PC-9 (cell line): Measurements from ENCODE around the gene TOX3. TPM values are rescaled to one million over a fixed set of nuclear protein-coding genes. Genes with fewer than 3 reads are reported as not detected.

ENCODE experiments used
- BruUV-seq: library from RNA; stranded (reverse); fragments of 400-500 nt; replicated peaks from 2 replicates; lab custom pipeline; 2021; lab: Mats Ljungman, UMichigan
- CTCF ChIA-PET: fragments of 300-600 bp; sonication (Branson Sonifier 250); formaldehyde crosslinking; loops from one replicate; lab custom pipeline; 2022; ENCODE audit warnings: antibody characterized with exemption; lab: Charles Lee
- POLR2A ChIA-PET: fragments of 300-600 bp; sonication (Branson Sonifier 250); formaldehyde crosslinking; loops from one replicate; lab custom pipeline; 2022; ENCODE audit warnings: antibody characterized with exemption; ENCODE audit not compliant: unreplicated experiment; lab: Charles Lee
- DNase-seq, 2 experiments: peaks; one replicate each; pipeline versions ENCODE4 v3.0.0 to v3.0.0-alpha.2; 2015 to 2022; ENCODE audit warnings: mixed read lengths in 1 of 2
- H2AFZ ChIP-seq: fragments of 200-600 bp; sonication (generic); 2 replicates; pipeline ENCODE4 v1.8.1; 2017; ENCODE audit warnings: antibody characterized with exemption
- H3F3A ChIP-seq: fragments of 200-600 bp; sonication (generic); 2 replicates; pipeline ENCODE4 v1.8.1; 2017; ENCODE audit warnings: antibody characterized with exemption, mild to moderate bottlenecking, low read depth; ENCODE audit not compliant: insufficient read depth
- H3K27ac ChIP-seq: fragments of 200-600 bp; sonication (generic); 2 replicates; pipeline ENCODE4 v1.6.1; 2016; ENCODE audit warnings: mixed run types
- H3K27me3 ChIP-seq: fragments of 200-600 bp; sonication (generic); 2 replicates; pipeline ENCODE4 v1.6.1; 2016; ENCODE audit warnings: low read depth, mixed run types; ENCODE audit not compliant: insufficient read depth
- H3K36me3 ChIP-seq: fragments of 200-600 bp; sonication (generic); 2 replicates; pipeline ENCODE4 v1.6.1; 2016; ENCODE audit warnings: low read depth, mixed run types
- H3K4me1 ChIP-seq: fragments of 200-600 bp; sonication (generic); replicated peaks from 2 replicates; pipeline ENCODE4 v1.6.1; 2016; ENCODE audit warnings: mixed run types; ENCODE audit not compliant: insufficient read depth
- H3K4me2 ChIP-seq: fragments of 200-600 bp; sonication (generic); 2 replicates; pipeline ENCODE4 v1.6.1; 2017; ENCODE audit warnings: mixed run types
- H3K4me3 ChIP-seq: fragments of 200-600 bp; sonication (generic); 2 replicates; pipeline ENCODE4 v1.6.1; 2016; ENCODE audit warnings: mixed run types
- H3K79me2 ChIP-seq: fragments of 200-600 bp; sonication (generic); 2 replicates; pipeline ENCODE4 v1.6.1; 2017; ENCODE audit warnings: low read depth, mixed run types
- H3K9me2 ChIP-seq: fragments of 200-600 bp; sonication (generic); 2 replicates; pipeline ENCODE4 v1.8.1; 2017; ENCODE audit warnings: mild to moderate bottlenecking; ENCODE audit not compliant: insufficient read depth
- H3K9me3 ChIP-seq: fragments of 200-600 bp; sonication (generic); 2 replicates; pipeline ENCODE4 v1.8.1; 2016; ENCODE audit warnings: low read depth; ENCODE audit not compliant: insufficient read depth
- H4K20me1 ChIP-seq: fragments of 200-600 bp; sonication (generic); 2 replicates; pipeline ENCODE4 v1.8.1; 2017; ENCODE audit not compliant: insufficient read depth
- EZH2 ChIP-seq: fragments of 200-600 bp; sonication (generic); IDR thresholded peaks from 2 replicates; pipeline ENCODE4 v1.8.0; 2017; ENCODE audit warnings: antibody characterized with exemption, low read depth
- intact Hi-C: fragments of 100-400 bp; cut with micrococcal nuclease; formaldehyde crosslinking; loops from one replicate; pipeline ENCODE4 v1.10.0; 2022; ENCODE audit not compliant: unreplicated experiment
- total RNA-seq: library from RNA; stranded (reverse); gene quantifications from 2 replicates; pipeline ENCODE4 v1.2.3, GENCODE V29; 2021
- TF ChIP-seq, protein P1 (sequence below): fragments of 200-600 bp; sonication (generic); conservative IDR thresholded peaks from 2 replicates; pipeline ENCODE4 v1.6.1; 2017; ENCODE audit warnings: mixed run types, antibody characterized with exemption, mild to moderate bottlenecking, moderate library complexity

The TOX3 gene
- total RNA-seq, 1 experiment from 2014 or later: not detected

- POLR2A ChIA-PET: no interaction called here
- CTCF ChIA-PET: no interaction called here
Measured at GRCh38 chr16:52411011-52411410, 135.9 kb downstream of the TOX3 start.

GRCh38 chr16:52408191-52408845, 138.6 kb downstream of the TOX3 start:
- Histone ChIP-seq H3K79me2 (no peaks in the 10 kb centered on the region), H3K36me3 (no peaks in the 10 kb centered on the region), H3K9me2 (no peaks in the 10 kb centered on the region), H3K27ac (no peak overlapping the region), H3K4me3 (no peak overlapping the region), H4K20me1 (no peaks in the 10 kb centered on the region), H2AFZ (no peak overlapping the region), H3F3A (no peaks in the 10 kb centered on the region), H3K4me2 (no peak overlapping the region), H3K27me3 (no peaks in the 10 kb centered on the region), H3K4me1 (no peaks in the 10 kb centered on the region), H3K9me3 (no peaks in the 10 kb centered on the region)
- CTCF ChIA-PET: no interaction called here
- TF ChIP-seq, protein P1, sequence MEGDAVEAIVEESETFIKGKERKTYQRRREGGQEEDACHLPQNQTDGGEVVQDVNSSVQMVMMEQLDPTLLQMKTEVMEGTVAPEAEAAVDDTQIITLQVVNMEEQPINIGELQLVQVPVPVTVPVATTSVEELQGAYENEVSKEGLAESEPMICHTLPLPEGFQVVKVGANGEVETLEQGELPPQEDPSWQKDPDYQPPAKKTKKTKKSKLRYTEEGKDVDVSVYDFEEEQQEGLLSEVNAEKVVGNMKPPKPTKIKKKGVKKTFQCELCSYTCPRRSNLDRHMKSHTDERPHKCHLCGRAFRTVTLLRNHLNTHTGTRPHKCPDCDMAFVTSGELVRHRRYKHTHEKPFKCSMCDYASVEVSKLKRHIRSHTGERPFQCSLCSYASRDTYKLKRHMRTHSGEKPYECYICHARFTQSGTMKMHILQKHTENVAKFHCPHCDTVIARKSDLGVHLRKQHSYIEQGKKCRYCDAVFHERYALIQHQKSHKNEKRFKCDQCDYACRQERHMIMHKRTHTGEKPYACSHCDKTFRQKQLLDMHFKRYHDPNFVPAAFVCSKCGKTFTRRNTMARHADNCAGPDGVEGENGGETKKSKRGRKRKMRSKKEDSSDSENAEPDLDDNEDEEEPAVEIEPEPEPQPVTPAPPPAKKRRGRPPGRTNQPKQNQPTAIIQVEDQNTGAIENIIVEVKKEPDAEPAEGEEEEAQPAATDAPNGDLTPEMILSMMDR: no peak
- TF ChIP-seq EZH2: no peak
- POLR2A ChIA-PET: no interaction called here
- intact Hi-C loops: no loop called here
- no TSS peak for BruUV-seq
- no peak for DNase-seq

More at GRCh38 chr16:52411011-52411410, 135.9 kb downstream of the TOX3 start:
- H4K20me1 ChIP-seq: no peaks in the 10 kb centered on the region
- H3K36me3 ChIP-seq: no peaks in the 10 kb centered on the region
- TF ChIP-seq EZH2: no peak
- TF ChIP-seq, protein P1: no peak
- H2AFZ ChIP-seq: no peak overlapping the region
- H3K27me3 ChIP-seq: no peaks in the 10 kb centered on the region
- H3K4me3 ChIP-seq: no peak overlapping the region
- no peaks in the 10 kb centered on the region for H3K79me2 ChIP-seq
- BruUV-seq: no TSS peak
- H3K4me1 ChIP-seq: no peaks in the 10 kb centered on the region
- H3K4me2 ChIP-seq: no peak overlapping the region
- H3K9me3 ChIP-seq: no peaks in the 10 kb centered on the region
- H3K27ac ChIP-seq: no peak overlapping the region
- no peaks in the 10 kb centered on the region for H3K9me2 ChIP-seq
- no peak for DNase-seq
- intact Hi-C loops: no loop called here
- H3F3A ChIP-seq: no peaks in the 10 kb centered on the region

DNA sequence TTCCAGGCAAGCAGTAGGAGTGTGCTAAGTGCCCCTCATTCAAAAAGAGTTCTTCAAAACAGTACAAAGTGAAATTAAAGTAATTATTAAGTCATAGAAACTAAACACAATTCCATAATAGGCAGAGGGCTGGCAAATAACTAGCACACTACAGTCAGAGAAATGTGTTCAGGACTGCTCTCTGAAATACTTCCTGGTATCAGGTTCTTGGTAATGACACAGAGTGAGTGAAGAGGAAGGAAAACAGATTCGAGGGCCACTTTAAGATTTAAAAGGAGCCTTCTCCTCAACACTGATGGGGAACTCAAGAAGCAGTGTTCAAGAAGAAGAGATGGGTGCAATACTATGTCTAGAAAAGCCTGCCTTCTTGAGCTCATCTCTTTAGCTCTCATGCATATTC, 139.2 kb downstream of the TOX3 start:
- no peaks in the 10 kb centered on the region for H3K79me2 ChIP-seq
- intact Hi-C loops: no loop called here
- no peak overlapping the region for H3K4me2 ChIP-seq
- no peak overlapping the region for H3K4me3 ChIP-seq
- no peak overlapping the region for H2AFZ ChIP-seq
- no peaks in the 10 kb centered on the region for H3K9me2 ChIP-seq
- TF ChIP-seq EZH2: no peak
- TF ChIP-seq, protein P1: no peak
- BruUV-seq: no TSS peak
- H3F3A ChIP-seq: no peaks in the 10 kb centered on the region
- H3K9me3 ChIP-seq: no peaks in the 10 kb centered on the region
- ChIA-PET POLR2A (no interaction called here), CTCF (no interaction called here)
- H4K20me1 ChIP-seq: no peaks in the 10 kb centered on the region
- H3K4me1 ChIP-seq: no peaks in the 10 kb centered on the region
- H3K27me3 ChIP-seq: no peaks in the 10 kb centered on the region
- no peak for DNase-seq
- no peaks in the 10 kb centered on the region for H3K36me3 ChIP-seq
- no peak overlapping the region for H3K27ac ChIP-seq
